ENCODE measurements around the gene ZNF366. TPM values are rescaled to one million over a fixed set of nuclear protein-coding genes. Genes with fewer than 3 reads are reported as not detected.

ZNF366 gene, protein sequence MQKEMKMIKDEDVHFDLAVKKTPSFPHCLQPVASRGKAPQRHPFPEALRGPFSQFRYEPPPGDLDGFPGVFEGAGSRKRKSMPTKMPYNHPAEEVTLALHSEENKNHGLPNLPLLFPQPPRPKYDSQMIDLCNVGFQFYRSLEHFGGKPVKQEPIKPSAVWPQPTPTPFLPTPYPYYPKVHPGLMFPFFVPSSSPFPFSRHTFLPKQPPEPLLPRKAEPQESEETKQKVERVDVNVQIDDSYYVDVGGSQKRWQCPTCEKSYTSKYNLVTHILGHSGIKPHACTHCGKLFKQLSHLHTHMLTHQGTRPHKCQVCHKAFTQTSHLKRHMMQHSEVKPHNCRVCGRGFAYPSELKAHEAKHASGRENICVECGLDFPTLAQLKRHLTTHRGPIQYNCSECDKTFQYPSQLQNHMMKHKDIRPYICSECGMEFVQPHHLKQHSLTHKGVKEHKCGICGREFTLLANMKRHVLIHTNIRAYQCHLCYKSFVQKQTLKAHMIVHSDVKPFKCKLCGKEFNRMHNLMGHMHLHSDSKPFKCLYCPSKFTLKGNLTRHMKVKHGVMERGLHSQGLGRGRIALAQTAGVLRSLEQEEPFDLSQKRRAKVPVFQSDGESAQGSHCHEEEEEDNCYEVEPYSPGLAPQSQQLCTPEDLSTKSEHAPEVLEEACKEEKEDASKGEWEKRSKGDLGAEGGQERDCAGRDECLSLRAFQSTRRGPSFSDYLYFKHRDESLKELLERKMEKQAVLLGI
- 3.1 TPM for total RNA-seq

DNA sequence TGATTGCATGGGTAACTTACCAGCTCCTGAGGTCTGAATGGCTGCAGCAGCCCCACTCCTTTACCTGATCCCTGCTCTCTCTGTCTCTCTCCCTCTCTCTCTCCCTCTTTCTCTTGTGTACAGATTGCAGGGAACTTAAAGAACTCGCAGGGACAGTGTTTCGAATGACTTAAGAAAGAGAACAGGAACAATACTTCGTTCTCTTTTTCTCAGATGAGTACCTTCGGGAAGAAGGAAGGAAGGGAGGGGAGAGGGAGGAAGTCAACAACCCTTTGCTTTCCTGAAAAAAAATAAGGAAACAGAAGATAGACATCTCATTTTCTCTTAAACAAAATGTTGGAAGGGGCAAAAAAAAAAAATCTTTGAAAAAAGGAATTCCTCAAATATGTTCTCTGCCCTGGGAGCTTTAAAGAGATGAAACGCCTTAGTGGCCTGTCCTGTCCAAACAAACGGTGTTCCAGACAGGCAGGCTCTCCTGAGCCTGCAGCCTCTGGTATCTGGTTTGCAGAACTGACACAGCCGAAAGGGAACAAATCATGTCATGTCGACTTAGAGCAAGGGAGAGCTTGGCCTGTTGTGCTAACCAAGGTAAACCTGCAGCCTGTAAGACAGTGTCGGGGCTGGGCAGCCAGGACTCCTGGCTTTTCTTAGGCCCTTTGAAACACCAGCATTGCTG lies at the start of gene ZNF366:
ZNF366 (minus strand) TSS at position 180 of the 676 bp plus-strand sequence. CDS start 45,914 bp downstream, outside the sequence.
- DNase-seq (ENCODE audit: low spot score): no peak

- peak; percentile 27 for DNase-seq (ENCODE audit: low spot score)
These were observed 49.3 kb upstream of the ZNF366 start for GRCh38 chr5:72556351-72557166.

GRCh38 chr5:72555871-72556270 lies 48.7 kb upstream of the ZNF366 start:
- no peak for DNase-seq (ENCODE audit: low spot score)

- DNase-seq (ENCODE audit: low spot score): no peak
These were observed 47.7 kb upstream of the ZNF366 start for GRCh38 chr5:72554897-72555296.

GRCh38 chr5:72552041-72552557 lies 44.9 kb upstream of the ZNF366 start:
- no peak for DNase-seq (ENCODE audit: low spot score)

DNA sequence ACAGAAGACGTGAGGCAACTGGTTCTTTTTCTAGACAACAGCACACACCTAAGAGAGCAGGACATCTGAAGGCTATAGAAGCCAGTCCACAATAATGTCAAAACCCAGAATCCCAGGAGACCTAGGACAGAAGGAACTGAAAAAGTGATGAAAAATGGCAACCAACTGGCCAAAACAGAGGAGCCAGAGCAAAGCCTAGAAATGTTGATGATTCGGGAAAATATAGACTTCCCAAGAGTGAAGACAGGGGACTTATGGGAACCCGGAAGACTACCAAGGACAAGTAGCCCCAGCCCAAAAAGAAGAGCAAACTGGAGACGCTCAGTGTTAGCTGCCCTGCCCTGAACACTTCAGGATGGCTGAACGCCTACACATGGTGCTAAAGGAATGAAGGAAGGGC lies 43.4 kb upstream of the ZNF366 start:
- no peak for DNase-seq (ENCODE audit: low spot score)

DNA sequence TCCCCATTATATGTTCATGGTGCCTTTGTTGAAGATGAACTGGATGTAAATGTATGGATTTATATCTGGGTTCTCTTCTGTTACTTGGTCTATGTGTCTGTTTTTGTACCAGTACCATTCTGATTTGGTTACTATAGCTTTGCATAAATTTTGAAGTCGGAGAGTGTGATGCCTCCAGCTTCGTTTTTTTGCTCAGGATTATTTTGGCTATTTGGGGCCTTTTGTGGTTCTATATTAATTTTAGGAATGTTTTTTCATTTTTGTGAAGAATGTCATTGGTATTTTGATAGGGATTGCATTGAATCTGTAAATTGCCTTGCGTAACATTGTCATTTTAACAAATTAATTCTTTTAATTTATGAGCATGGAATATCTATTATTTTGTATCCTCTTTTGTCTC lies 36.6 kb upstream of the ZNF366 start:
- DNase-seq (ENCODE audit: low spot score): no peak

DNA sequence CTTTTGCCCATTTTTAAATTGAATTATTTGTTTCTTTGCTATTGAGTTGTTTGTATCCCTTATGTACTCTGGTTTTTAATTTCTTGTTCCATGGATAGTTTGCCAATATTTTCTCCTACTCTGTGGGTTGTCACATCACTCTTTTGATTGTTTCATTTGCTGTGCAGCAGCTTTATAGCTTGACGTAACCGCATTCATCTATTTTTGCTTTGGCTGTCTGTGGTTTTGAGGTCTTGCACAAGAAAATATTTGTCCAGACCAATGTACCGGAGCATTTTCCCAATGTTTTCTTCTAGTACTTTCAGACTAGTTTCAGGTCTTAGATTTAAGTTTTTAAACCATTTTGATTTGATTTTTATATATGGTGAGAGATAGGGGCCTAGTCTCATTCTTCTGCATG lies 36.2 kb upstream of the ZNF366 start:
- no peak for DNase-seq (ENCODE audit: low spot score)

DNA sequence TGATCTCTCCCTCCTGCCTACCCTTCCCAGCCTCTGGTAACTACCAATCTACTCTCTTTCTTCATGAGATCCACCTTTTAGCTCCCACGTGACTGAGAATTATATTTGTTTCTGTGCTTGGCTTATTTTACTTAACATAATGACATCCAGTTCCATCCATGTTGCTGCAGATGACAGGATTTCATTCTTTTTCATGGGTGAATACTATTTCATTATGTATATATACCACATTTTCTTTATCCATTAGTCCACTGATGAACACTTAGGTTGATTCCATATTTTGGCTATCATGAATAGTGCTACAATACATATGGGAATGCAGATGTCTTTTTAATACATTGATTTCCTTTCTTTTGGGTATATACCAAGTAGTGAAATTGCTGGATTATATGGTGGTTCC lies 35.5 kb upstream of the ZNF366 start:
- no peak for DNase-seq (ENCODE audit: low spot score)

- no peak for DNase-seq (ENCODE audit: low spot score)
These were observed 34.5 kb upstream of the ZNF366 start for GRCh38 chr5:72541501-72542225.

GRCh38 chr5:72540759-72541438 lies 33.7 kb upstream of the ZNF366 start:
- no peak for DNase-seq (ENCODE audit: low spot score)

DNA sequence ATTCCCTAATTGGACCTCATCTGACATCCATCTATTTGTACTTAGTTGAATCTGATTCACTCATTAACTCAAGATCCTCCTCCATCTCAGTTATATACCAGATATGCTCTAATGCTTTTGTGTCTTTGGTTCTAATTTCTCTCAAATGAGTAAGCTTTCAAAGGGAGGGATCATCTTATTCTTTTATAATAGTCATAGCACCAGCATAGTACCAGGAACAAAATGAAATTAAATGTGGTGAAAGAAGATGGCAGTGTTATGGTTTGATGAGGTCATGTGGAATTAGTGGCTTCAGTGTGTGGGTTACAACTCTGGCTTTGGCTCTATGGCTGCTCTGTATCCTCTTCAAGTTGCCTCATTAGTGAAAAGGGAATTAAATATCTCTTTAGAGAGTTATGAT lies 32.5 kb upstream of the ZNF366 start:
- DNase-seq (ENCODE audit: low spot score): no peak

GRCh38 chr5:72539038-72539437 lies 31.8 kb upstream of the ZNF366 start:
- DNase-seq (ENCODE audit: low spot score): no peak

GRCh38 chr5:72537166-72537565 lies 30.0 kb upstream of the ZNF366 start:
- no peak for DNase-seq (ENCODE audit: low spot score)

DNA sequence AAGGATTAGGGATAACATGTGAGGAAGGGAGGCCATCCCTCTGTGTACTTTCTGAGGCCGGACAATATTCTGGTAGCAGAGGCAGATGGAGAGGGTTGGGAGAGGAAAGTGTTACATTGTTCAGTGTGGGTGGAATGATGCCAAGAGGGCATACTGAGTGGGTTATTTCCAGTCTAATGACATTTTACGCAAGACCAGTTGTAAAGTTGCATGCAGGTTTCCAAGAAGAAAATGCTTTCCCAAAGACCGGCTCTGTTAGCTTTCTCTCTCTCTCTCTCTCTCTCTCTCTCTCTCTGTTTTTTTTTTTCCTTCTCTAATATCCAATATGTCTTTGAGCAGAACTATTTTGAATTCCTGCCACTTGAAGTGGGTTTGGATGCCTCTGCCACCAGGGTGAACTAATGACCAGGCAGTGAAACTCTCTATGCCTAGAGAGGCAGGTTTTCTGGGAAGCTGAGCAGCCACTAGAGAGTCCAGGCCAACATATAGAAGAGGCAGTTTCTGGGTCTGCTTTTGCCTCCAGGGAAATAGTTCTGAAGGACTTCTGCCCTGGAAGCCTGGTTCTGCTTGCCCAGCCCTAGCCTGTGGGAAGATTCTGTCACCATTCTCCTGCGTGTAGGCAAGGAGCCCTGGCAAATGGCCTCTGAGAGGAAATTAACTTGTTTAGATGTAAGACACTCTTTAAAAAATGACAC lies 24.4 kb upstream of the ZNF366 start:
- no peak for DNase-seq (ENCODE audit: low spot score)

DNA sequence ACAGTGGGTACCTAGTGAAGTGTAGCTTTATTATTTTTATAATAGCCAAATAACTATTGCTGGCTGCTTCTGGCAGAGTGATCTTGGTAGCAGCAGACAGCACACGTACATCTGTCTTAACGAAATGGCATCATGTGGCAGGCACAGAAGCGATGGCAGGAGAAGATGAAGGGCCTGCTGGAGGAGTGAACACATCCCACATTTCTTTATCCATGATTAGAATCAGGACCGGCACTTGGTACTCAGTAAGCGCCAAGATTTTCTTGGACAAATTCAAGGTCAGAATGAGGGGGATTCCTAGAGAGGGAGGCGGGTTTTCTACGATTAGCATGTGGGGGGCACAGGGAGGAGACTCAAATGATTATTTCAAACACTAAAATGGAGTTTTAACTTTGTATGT lies 23.0 kb upstream of the ZNF366 start:
- DNase-seq (ENCODE audit: low spot score): no peak

DNA sequence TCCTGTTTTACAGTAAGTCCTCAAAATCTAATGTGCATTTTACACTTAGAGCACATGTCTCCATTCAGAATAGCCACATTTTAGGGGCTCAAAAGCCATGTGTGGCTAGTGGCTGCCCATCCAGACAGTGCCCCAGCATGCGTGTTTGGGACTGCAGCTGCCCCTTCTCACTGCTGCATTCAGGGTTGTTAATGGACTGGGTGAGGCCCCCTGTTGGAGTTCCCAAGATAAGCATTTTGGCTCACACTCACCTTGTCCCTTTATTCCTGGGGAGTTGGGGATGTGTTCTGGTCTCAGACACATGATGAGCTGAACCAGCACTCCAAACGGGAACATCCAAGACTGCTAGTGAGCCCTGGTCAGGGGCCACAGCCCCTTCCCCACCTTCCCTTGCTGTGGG lies 22.2 kb upstream of the ZNF366 start:
- no peak for DNase-seq (ENCODE audit: low spot score)

DNA sequence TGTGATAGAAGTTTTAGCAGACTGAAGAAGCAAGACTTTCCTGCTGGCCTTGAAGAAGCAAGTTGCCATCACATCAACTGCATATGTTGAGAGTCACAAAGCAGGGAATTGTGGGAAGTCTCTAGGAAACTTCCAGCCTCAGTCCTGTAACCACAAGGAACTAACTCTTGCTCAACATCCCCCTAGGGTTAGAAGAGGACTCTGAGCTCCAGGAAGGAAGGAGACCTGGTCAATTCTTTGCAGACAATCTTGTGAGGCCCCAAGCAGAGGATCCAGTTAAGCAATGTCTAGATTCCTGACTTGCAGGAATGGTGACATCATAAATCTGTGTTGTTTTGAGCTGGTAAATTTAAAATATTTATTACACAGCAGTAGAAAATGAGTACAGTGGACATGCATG lies 18.6 kb upstream of the ZNF366 start:
- no peak for DNase-seq (ENCODE audit: low spot score)

- no peak for DNase-seq (ENCODE audit: low spot score)
These were observed 16.9 kb upstream of the ZNF366 start for GRCh38 chr5:72523960-72524582.

Measured in mucosa of gallbladder (tissue), 1 donor.